ENCODE results near the gene SNF8.

Gene SNF8

GRCh38 chr17:48928876-48929811 lies 15.5 kb downstream of the SNF8 start:
- DNase-seq (ENCODE audit: low spot score): no peak

- no peak for DNase-seq (ENCODE audit: low spot score)
Observed at GRCh38 chr17:48927978-48928745, 16.5 kb downstream of the SNF8 start.

- DNase-seq (ENCODE audit: low spot score): no peak
Observed at GRCh38 chr17:48925991-48926342, 18.7 kb downstream of the SNF8 start.

GRCh38 chr17:48925251-48925990 lies 19.2 kb downstream of the SNF8 start:
- no peak for DNase-seq (ENCODE audit: low spot score)

GRCh38 chr17:48915459-48916282 lies 29.0 kb downstream of the SNF8 start:
- DNase-seq (ENCODE audit: low spot score): peak; percentile 47

- DNase-seq (ENCODE audit: low spot score): no peak
Observed at GRCh38 chr17:48912476-48912875, 32.2 kb downstream of the SNF8 start.

- no peak for DNase-seq (ENCODE audit: low spot score)
Observed at GRCh38 chr17:48910370-48910769, 34.3 kb downstream of the SNF8 start.

GRCh38 chr17:48909783-48910182 lies 34.9 kb downstream of the SNF8 start:
- no peak for DNase-seq (ENCODE audit: low spot score)

GRCh38 chr17:48908853-48909394 lies 35.7 kb downstream of the SNF8 start:
- peak; percentile 89 for DNase-seq (ENCODE audit: low spot score)

GRCh38 chr17:48908047-48908843 lies 36.4 kb downstream of the SNF8 start, which contains the start of gene UBE2Z:
TSS of gene UBE2Z (plus strand) at chr17:48908407. CDS start at chr17:48908504, 97 bp downstream.
- DNase-seq (ENCODE audit: low spot score): peak; percentile 94

GRCh38 chr17:48907713-48908046 lies 37.0 kb downstream of the SNF8 start:
- DNase-seq (ENCODE audit: low spot score): no peak

- no peak for DNase-seq (ENCODE audit: low spot score)
Observed at GRCh38 chr17:48905987-48906515, 38.6 kb downstream of the SNF8 start.

- DNase-seq (ENCODE audit: low spot score): no peak
Observed at GRCh38 chr17:48904428-48904827, 40.2 kb downstream of the SNF8 start.

- DNase-seq (ENCODE audit: low spot score): no peak
Observed at GRCh38 chr17:48903401-48903800, 41.2 kb downstream of the SNF8 start.

GRCh38 chr17:48901241-48901640 lies 43.4 kb downstream of the SNF8 start:
- no peak for DNase-seq (ENCODE audit: low spot score)

- no peak for DNase-seq (ENCODE audit: low spot score)
Observed at GRCh38 chr17:48894886-48895285, 49.8 kb downstream of the SNF8 start.

- DNase-seq (ENCODE audit: low spot score): no peak
Observed at GRCh38 chr17:48893646-48894508, 50.8 kb downstream of the SNF8 start.

- no peak for DNase-seq (ENCODE audit: low spot score)
Observed at GRCh38 chr17:48892940-48893645, 51.5 kb downstream of the SNF8 start.

GRCh38 chr17:48890086-48890485 lies 54.6 kb downstream of the SNF8 start:
- no peak for DNase-seq (ENCODE audit: low spot score)

All from NAMALWA (cell line).